H54 (cell line): Measurements from ENCODE around the gene BTBD6.

Experiments
- DNase-seq: peaks from one replicate; pipeline ENCODE4 v3.0.0; 2011; ENCODE audit warnings: low spot score, mixed read lengths; ENCODE audit not compliant: insufficient read length
- FAIRE-seq: peaks from 3 replicates; lab custom pipeline; 2011; peaks lifted over from hg19 to GRCh38; lab: Jason Lieb, UNC
- POLR2A ChIP-seq: IDR thresholded peaks from 2 replicates; pipeline ENCODE4 v1.6.1; 2011; ENCODE audit warnings: low read depth, mild to moderate bottlenecking, low read length

Gene BTBD6

DNA sequence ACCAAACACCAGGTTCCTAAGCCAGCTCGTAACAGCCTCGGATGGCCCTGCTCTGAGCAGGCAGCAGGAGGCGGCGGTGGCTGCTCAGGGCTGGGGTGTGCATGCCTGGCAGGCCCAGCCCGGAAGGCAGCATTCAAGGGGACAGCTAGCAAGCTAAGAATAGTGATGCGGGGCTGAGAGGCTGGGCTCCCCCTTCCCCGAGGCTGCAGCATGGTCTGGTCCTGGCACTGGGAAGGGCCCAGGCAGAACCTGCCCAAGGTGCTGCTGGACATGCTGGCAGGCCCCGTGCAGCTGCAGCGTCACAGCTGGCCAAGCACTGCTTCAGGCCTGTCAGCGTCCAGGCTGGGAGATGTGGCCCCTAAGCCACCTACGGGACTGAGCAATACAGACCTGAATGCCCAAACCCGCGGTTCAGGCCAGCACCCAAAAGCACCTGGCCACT is 40.9 kb upstream of the BTBD6 start:
- DNase-seq = no peak

DNA sequence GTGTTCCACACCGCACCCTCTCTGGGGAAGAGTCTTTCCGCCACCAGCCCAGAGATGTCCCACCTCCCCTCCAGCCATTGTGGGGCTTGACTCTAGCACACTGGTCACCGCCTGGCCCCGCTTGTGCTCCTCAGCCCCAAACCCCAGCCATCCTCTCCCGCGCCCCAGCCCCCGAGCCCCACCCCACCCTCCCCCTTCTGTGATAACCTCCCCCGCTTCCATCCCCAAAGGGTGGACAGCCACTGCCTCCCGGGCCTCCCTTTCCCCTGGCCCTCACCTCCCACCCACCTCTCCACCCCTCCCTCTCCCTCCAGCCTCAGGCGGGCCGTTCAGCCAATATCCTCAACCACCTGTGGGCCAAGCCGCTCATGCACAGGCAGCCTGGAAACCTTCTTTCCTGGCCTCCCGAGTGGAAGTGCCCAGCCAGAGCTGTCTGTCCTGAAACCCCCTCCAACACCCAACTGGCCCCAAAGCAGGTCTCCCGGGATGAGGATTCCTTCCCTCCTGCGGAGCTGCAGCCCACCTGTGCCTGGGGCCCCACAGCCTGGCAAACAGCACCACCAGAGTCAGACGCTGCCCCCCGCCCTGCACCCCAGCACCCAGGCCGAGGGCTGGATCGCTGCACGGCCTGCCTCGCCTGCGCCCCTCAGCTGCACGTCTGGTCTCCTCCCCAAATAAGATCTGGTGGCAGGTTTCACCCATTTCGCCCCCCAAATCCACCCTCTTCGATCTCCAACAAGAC is 40.2 kb upstream of the BTBD6 start:
- TF ChIP-seq POLR2A = no peak
- no peak for DNase-seq
- no peak for FAIRE-seq

More for the DNA sequence above, 40.9 kb upstream of the BTBD6 start:
- FAIRE-seq = no peak
- no peak for TF ChIP-seq POLR2A

DNA sequence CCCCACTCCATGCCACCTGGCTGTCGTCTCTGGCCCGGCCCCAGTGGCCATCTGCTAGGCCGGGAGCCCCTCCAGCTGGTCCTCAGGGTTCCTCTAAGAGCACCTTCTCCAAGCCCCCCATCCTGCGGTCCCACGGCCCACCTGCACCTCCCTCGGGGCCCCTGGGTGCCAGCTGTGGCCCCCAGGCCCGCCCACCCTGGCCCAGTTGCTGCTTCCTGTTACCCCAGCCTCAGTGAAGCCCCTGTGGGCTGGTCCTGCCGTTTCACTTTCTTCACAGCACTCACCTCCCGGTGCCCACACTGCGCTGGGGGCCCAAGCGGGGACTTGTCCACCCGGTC is 39.6 kb upstream of the BTBD6 start:
- no peak for FAIRE-seq
- TF ChIP-seq POLR2A = no peak
- DNase-seq = no peak

DNA sequence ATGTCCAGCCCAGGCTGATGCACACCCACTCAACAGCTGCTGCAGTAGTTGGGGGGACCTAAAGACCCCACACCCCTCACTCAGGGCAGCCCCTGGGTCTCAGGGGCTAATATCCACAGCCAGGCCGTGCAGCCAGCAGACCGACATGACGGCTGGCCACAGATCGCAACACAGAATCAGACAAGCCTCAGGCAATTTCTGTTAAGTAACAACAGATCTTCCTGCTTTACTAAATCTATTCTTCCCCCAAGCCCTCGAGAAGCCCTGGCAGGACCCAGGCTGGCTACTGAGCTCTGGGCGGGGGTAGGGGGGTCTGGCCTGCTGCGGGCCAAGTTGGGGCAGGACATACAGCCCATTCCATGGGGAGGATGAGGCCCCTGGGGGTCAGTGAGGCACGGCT is 39.2 kb upstream of the BTBD6 start:
- TF ChIP-seq POLR2A = no peak
- FAIRE-seq = no peak
- DNase-seq = no peak

DNA sequence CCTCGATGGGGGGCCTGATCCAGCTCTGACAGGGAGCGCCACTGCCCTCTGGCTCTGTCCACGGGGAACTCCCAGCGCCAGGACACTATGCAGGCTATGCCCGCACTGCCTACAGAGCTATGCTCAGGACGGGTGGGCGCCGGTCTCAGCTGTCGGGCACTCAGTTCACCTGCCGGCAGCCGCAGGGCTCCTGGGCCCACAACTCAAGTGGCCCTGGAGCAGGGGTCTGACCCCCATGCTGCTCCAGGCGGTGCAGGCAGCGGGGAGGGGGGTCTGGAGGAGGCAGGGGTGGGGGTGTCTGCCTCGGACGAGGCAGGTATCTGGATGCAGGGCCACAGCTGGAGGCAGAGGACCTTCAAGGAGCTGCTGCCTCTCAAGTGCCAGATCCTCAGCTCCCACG is 38.7 kb upstream of the BTBD6 start:
- DNase-seq (no peak), FAIRE-seq (no peak)
- TF ChIP-seq POLR2A = no peak

DNA sequence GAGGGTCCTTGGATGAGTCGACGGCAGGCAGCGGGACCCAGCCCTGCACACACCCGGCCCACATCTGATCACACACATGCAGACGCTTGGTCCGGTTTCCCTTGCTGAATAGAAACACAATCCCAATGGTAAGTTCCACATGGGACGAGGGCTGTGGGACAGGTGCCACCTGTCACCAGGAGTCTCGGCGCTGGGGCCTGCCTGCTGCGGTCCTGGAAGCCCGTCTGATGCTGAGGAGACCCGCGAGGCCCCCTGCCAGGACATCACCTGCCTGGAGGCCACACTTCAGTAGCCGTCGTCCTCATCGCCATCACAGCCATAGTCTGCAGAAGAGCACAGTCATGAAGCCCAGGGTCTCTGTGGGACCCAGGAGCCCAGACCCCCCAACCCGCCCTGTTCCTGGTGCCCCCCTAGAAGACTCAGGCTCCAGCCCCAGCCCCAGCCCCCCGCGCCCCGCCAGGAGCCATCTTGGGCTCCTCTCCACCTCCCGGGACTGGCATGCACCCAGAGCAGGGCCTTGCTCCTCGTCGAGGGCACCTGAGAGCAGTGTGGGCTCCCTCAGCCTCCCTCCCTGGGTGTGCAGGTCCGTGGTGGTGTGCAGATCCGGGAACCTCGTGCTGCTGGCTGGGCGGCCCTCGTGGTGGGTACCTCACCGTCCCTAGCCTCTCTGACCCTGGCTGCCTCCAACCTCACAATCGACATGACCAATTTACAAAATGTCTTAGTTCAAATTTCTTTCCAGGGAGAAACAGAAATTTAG is 37.9 kb upstream of the BTBD6 start:
- TF ChIP-seq POLR2A = no peak
- FAIRE-seq = no peak
- no peak for DNase-seq

DNA sequence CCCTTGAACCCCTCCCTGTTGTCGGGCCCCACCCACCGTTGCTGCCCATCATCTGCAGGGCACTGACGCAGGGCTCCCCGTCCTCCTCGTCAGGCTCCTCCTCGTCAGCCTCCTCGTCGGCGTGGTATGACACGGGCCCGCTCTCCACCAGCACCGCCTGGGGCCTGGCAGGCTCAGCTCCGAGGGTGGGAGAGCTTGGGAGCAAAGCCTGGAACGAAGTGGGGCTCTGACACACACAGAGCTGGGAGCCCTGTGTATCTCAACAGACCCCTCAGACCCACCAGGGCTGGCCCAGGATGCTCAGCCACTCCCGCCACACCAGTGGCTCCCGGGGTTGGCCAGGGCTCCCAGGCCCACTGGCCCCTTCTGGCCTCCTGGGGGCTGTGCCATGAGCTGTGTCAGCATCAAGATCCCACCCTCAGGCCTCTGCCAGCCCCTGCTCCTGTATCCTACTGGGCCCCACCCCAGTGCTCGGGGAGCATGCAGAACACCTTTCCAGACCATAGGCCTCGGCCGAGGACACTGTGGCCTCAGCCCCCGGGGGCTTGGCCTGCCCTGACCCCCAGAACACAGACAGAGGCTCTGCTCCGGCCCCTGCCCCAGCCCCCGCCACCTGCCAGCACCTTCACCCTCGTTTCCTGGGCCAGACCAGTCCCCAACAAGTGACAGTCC is 37.1 kb upstream of the BTBD6 start:
- TF ChIP-seq POLR2A = no peak
- FAIRE-seq (no peak), DNase-seq (no peak)

DNA sequence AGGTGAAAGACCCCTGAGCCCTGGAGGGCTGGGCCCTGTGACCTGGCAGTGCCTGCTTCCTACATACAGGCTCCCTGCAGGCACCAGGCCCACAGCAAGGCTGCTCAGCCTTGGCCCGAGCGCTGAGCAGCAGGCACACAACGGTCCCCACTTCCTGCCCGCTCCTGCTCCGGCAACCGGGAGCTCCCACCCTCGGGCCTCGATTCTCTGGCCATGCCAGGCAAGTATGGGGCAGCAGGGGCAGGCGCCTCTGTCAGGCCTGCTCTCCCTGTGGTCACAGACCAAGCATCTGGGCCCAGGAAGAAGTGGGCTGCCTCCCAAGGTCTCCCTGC is 36.6 kb upstream of the BTBD6 start:
- no peak for FAIRE-seq

DNA sequence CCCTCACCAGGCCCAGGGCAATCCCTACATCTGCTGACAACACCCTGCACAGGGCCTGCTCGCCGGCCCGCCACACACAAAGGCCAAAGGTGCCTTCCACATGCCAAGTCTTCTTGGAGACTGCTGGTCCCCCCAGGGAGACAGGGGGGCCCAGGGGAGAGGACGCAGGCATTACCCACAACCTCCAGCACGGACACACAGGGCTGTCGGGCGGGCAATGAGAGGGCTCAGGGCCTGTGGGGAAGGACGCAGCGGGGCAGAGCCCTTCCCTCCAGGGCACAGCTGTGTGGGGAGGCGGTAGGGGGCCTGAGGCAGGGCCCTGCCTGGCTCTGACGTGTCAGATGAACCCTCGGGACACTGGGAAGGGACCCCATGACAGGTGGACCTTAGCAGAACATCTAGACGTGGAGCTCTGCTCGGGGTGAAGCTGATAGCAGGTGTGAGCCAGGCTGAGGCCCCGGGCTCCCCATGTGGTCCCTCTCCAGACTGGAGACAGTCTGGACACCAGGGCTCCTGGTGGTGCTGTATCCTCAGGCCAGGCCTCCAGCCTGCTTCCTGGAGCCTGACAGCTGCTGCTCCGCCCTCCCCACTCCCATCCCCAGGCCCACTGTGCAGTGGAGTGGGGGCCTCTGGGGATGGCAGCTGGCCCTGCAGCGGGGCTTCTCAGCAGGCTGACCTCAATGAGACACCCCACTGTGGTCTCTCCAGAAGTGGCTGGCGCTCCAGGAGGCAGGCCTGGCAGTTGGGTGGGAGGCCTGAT is 35.6 kb upstream of the BTBD6 start:
- no peak for TF ChIP-seq POLR2A
- DNase-seq (no peak), FAIRE-seq (no peak)

More for the DNA sequence above, 36.6 kb upstream of the BTBD6 start:
- no peak for DNase-seq
- no peak for TF ChIP-seq POLR2A

DNA sequence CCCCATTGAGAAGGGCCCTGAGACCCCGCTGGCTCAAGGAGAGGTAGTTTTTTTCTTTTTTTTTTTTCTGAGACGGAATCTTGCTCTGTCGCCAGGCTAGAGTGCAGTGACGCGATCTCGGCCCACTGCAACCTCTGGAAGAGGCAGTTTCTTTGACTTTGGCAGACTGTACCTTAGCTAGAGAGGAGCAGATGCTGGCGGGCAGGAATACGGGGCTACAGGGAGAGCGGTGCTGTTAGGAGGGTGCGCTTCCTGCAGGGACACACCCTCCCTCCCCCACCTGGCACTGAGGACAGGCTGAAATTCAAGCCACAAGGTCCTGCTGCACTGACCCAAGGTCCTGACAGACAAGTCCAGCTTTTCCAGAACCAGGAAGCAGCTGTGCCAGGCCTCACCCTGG is 35.0 kb upstream of the BTBD6 start:
- TF ChIP-seq POLR2A = no peak
- FAIRE-seq = no peak
- no peak for DNase-seq

DNA sequence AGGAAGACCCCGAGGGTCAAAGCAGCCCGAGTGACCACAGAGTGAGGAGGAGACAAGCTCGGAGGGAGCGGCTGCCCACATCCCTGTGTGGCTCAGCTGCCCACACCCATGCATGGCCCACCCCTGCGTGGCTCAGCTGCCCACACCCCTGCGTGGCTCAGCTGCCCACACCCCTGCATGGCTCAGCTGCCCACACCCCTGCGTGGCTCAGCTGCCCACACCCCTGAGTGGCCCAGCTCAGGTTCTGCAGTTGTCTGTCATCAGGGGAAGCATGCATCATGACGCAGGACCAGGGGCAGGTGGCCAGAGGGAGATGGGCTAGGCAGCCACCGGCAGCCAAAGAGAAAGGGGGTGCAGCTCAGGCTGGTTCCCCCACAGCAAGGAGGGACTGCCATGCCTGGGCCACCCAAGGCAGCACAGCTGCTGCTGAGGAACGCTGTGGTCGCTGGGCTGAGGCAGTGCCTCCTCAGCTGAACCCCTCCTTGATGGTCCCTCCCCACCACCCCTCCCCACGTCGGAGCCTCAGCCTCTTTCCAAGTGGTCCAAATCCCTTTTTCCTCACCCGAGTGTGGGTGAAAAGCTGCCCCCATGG is 33.9 kb upstream of the BTBD6 start:
- no peak for TF ChIP-seq POLR2A
- FAIRE-seq (no peak), DNase-seq (no peak)

DNA sequence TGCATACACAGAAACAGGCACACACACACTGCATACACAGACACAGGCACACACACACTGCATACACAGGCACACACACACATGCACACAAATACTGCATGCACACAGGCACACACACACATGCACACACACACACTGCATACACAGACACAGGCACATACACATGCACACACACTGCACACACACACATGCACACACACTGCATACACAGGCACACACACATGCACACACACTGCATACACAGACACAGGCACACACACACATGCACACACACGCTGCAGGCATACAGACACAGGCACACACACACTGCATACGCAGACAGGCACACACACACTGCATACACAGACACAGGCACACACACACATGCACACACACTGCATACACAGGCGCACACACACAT is 32.7 kb upstream of the BTBD6 start:
- no peak for FAIRE-seq
- no peak for DNase-seq
- no peak for TF ChIP-seq POLR2A

DNA sequence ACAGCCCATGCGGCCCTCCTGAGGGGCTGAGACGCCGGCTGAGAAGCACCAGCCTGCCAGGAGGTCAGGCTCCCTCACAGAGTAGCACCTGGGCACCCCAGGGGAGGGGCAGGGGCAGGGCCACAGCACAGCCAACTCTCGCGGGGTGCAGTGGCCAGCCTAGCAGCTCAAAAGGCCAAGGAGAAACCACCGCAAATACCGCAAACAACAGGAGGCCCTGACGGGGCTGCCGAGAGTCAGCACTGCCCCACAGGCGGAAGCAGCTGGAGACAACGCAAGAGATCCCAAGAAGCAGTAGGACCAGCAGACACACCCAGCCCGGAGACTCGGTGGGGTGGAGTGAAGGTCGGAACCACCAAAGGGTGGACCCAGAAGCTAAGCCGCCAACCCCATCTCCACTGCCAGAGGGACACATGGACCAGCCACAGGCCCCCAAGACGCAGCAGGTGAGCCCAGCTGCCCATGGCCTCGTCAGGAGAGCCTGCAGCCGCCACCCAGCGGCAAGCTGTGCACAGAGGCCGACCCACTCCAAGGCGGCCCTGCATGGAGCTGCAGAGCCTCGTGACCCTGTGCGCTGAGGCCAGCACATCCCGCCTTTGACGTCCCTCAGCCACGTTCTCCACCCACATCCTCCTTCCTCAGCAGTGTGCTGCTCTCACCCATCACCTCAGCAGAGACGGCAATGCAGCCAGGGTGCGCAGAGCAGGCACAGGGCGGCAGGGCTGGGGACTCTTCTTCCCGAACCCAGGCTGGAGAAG is 31.7 kb upstream of the BTBD6 start:
- TF ChIP-seq POLR2A = no peak
- FAIRE-seq = no peak

DNA sequence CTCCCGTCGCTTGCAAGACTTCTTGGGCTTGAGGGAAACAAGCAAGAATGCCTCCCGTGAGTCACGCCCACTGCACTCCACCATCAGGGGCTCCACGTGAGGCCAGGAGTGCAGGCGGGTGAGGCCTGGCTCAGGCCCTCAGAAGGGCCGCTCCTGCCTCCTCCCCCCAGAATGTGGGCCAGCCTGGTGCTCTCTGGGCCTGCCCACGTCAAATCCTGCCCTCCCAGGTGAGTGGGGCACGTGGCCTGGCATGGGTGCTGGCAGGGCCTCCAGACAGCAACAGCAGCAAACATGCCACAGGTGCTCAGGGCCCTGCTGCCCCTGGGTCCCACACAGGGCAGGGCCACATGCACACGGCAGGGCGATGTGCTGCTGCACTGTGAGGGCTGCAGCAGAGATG is 30.6 kb upstream of the BTBD6 start:
- no peak for FAIRE-seq
- no peak for TF ChIP-seq POLR2A
- DNase-seq = no peak

More for the DNA sequence above, 31.7 kb upstream of the BTBD6 start:
- no peak for DNase-seq
